Neuronal stem cell (in vitro differentiated cells): ENCODE data around the gene ETS1.

Source experiments
- DNase-seq: peaks from one replicate; pipeline ENCODE4 v3.0.0-alpha.2; 2013; ENCODE audit warnings: low spot score
- H2AFZ ChIP-seq: one replicate; pipeline ENCODE4 v1.6.1; 2013; ENCODE audit warnings: mild to moderate bottlenecking, low read length, inconsistent platforms
- H2AK5ac ChIP-seq: 2 replicates; pipeline ENCODE4 v1.6.1; 2013; ENCODE audit warnings: low read depth, mild to moderate bottlenecking, inconsistent platforms, low read length, moderate library complexity, mixed read lengths
- H2BK120ac ChIP-seq: 2 replicates; pipeline ENCODE4 v1.6.1; 2013; ENCODE audit warnings: low read depth, mild to moderate bottlenecking, inconsistent platforms, low read length, moderate library complexity, mixed read lengths
- H2BK12ac ChIP-seq: one replicate; pipeline ENCODE4 v1.6.1; 2013; ENCODE audit warnings: low read length, inconsistent platforms
- H2BK15ac ChIP-seq: 2 replicates; pipeline ENCODE4 v1.6.1; 2013; ENCODE audit warnings: mild to moderate bottlenecking, low read length, inconsistent platforms, mixed read lengths
- H2BK5ac ChIP-seq: one replicate; pipeline ENCODE4 v1.6.1; 2013; ENCODE audit warnings: inconsistent platforms, mild to moderate bottlenecking, low read length, moderate library complexity
- H3K14ac ChIP-seq: one replicate; pipeline ENCODE4 v1.6.1; 2013; ENCODE audit warnings: low read length, inconsistent platforms
- H3K18ac ChIP-seq: 2 replicates; pipeline ENCODE4 v1.6.1; 2013; ENCODE audit warnings: low read length, inconsistent platforms
- H3K23ac ChIP-seq: 2 replicates; pipeline ENCODE4 v1.6.1; 2013; ENCODE audit warnings: low read depth, mild to moderate bottlenecking, mixed read lengths, low read length, inconsistent platforms; ENCODE audit not compliant: poor library complexity
- H3K27ac ChIP-seq: replicated peaks from 3 replicates; pipeline ENCODE4 v1.5.1; 2013; ENCODE audit warnings: low read length, inconsistent platforms
- H3K27me3 ChIP-seq, 3 experiments: 2 replicates each; pipeline ENCODE4 v1.6.1; 2013; ENCODE audit warnings: low read length in 3 of 3, mild to moderate bottlenecking in 2 of 3, inconsistent platforms in 1 of 3, low read depth in 1 of 3, mixed read lengths in 1 of 3, moderate library complexity in 1 of 3; ENCODE audit not compliant: control insufficient read depth in 3 of 3, insufficient read depth in 3 of 3
- H3K36me3 ChIP-seq, 2 donors: replicated peaks in 1 of 2; 2 replicates each; pipeline ENCODE4 v1.6.1; 2013; ENCODE audit warnings: low read length in 2 of 2; ENCODE audit not compliant: control insufficient read depth in 2 of 2, insufficient read depth in 2 of 2
- H3K4ac ChIP-seq: 2 replicates; pipeline ENCODE4 v1.6.1; 2013; ENCODE audit warnings: inconsistent platforms, mild to moderate bottlenecking, low read length, moderate library complexity
- H3K4me1 ChIP-seq, 2 donors: 1 replicate in 1 of 2; 2 replicates in 1 of 2; pipeline ENCODE4 v1.6.1; 2013; ENCODE audit warnings: low read length in 2 of 2, low read depth in 1 of 2; ENCODE audit not compliant: control insufficient read depth in 2 of 2, insufficient read depth in 1 of 2
- H3K4me2 ChIP-seq: one replicate; pipeline ENCODE4 v1.6.1; 2013; ENCODE audit warnings: mild to moderate bottlenecking, low read length, inconsistent platforms; ENCODE audit not compliant: insufficient read depth, poor library complexity, severe bottlenecking
- H3K4me3 ChIP-seq, 2 donors: 2 replicates each; pipeline ENCODE4 v1.5.1; 2013; ENCODE audit warnings: low read length in 2 of 2, mild to moderate bottlenecking in 2 of 2, inconsistent platforms in 1 of 2, moderate library complexity in 1 of 2
- H3K79me1 ChIP-seq: one replicate; pipeline ENCODE4 v1.6.1; 2013; ENCODE audit warnings: low read depth, mild to moderate bottlenecking, inconsistent platforms, low read length, moderate library complexity
- H3K9ac ChIP-seq: one replicate; pipeline ENCODE4 v1.6.1; 2013; ENCODE audit warnings: mild to moderate bottlenecking, low read depth, low read length, inconsistent platforms; ENCODE audit not compliant: poor library complexity
- H3K9me3 ChIP-seq, 2 donors: replicated peaks in 1 of 2; 2 replicates each; pipeline versions ENCODE3 to v1.6.1; 2013; ENCODE audit warnings: low read length in 2 of 2, mild to moderate bottlenecking in 2 of 2, inconsistent platforms in 1 of 2, low read depth in 1 of 2, mixed read lengths in 1 of 2, moderate library complexity in 1 of 2; ENCODE audit not compliant: control insufficient read depth in 2 of 2, insufficient read depth in 1 of 2
- H4K8ac ChIP-seq: one replicate; pipeline ENCODE4 v1.6.1; 2013; ENCODE audit warnings: low read depth, mild to moderate bottlenecking, inconsistent platforms, low read length, moderate library complexity
- H4K91ac ChIP-seq: one replicate; pipeline ENCODE4 v1.6.1; 2013; ENCODE audit warnings: low read length, low read depth, mild to moderate bottlenecking, inconsistent platforms; ENCODE audit not compliant: poor library complexity
- WGBS, 2 donors: extraction: QIAGEN DNeasy Blood & Tissue Kit; methylation state at CpG; one replicate each; pipeline ENCODE4 v1.1.7; 2013; ENCODE audit warnings: missing lambda C conversion rate in 2 of 2, mixed read lengths in 1 of 2; ENCODE audit not compliant: insufficient read length in 2 of 2, insufficient replicate concordance in 1 of 2; ENCODE audit errors: extremely low coverage in 2 of 2; 5-methylcytosine and 5-hydroxymethylcytosine counted together

The ETS1 gene

GRCh38 chr11:128523641-128524040, 63.7 kb downstream of the ETS1 start:
- H3K14ac ChIP-seq = no peak overlapping the region
- DNase-seq = no peak
- no peaks in the 10 kb centered on the region for H3K36me3 ChIP-seq
- H3K23ac ChIP-seq = no peak overlapping the region
- H4K91ac ChIP-seq = no peak overlapping the region
- H2BK120ac ChIP-seq = no peak overlapping the region
- H3K4ac ChIP-seq = no peak overlapping the region
- no peak overlapping the region for H3K9ac ChIP-seq
- no peak overlapping the region for H3K27ac ChIP-seq
- no peaks in the 10 kb centered on the region for H3K9me3 ChIP-seq
- H4K8ac ChIP-seq = no peak overlapping the region
- H3K4me1 ChIP-seq = peaks cover 8 to 18% of the 10 kb centered on the region in 2 donors
- H3K4me2 ChIP-seq = no peak overlapping the region
- H3K79me1 ChIP-seq = no peaks in the 10 kb centered on the region
- no peak overlapping the region for H2AK5ac ChIP-seq
- H3K27me3 ChIP-seq = peaks cover 9 to 71% (median 18%) of the 10 kb centered on the region in 3 experiments
- no peak overlapping the region for H2BK12ac ChIP-seq
- no peak overlapping the region for H3K4me3 ChIP-seq
- H3K18ac ChIP-seq = no peak overlapping the region
- H2BK5ac ChIP-seq = no peak overlapping the region
- H2BK15ac ChIP-seq = no peak overlapping the region
- no peak overlapping the region for H2AFZ ChIP-seq
- WGBS, 2 donors = no CpG with 5 or more reads among the region's 2 CpGs

DNA sequence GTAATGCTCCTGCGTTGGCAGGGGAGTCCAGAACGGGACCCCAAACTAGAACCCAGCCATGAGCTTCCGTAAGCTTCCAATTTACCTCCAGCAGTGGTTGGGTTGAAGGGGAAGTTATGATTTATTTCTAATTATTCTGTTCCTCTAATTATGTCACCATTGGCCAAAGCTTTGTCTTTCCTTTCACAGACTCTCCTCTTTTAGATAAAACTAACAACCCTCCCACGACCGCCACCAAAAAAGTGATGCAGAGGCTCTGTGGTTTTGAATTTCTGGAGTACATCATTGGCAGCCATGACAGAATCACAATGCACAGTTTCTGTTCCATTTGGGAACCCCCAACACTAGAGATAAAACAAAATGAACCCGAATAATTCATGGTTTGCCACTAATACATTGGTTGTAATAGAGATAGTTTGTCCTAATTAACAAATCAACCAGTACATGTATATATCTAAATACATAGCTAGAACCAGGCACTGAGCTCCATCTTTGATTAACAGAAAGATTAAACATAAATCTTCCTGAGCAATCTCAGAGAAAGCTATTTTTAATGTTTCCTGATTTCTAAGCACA, 64.3 kb downstream of the ETS1 start:
- peak overlapping the region in 1 of 2 donors; percentile 64 for H3K4me3 ChIP-seq
- peak overlapping the region; percentile 74 for H3K4me2 ChIP-seq
- no peak overlapping the region for H2BK5ac ChIP-seq
- no peak overlapping the region for H3K14ac ChIP-seq
- H3K36me3 ChIP-seq = no peaks in the 10 kb centered on the region
- H2BK120ac ChIP-seq = no peak overlapping the region
- no peak overlapping the region for H4K91ac ChIP-seq
- H3K9ac ChIP-seq = no peak overlapping the region
- H3K27ac ChIP-seq = no peak overlapping the region
- peaks cover 7 to 15% of the 10 kb centered on the region in 2 donors for H3K4me1 ChIP-seq
- H4K8ac ChIP-seq = no peak overlapping the region
- peak overlapping the region; percentile 96 for H2AFZ ChIP-seq
- H3K79me1 ChIP-seq = no peaks in the 10 kb centered on the region
- H2BK15ac ChIP-seq = no peak overlapping the region
- no peak overlapping the region for H2BK12ac ChIP-seq
- no CpG with 5 or more reads among the region's 6 CpGs for WGBS, 2 donors
- no peak overlapping the region for H3K23ac ChIP-seq
- H3K27me3 ChIP-seq = peaks cover 9 to 68% (median 15%) of the 10 kb centered on the region in 3 experiments
- no peaks in the 10 kb centered on the region for H3K9me3 ChIP-seq
- H3K4ac ChIP-seq = no peak overlapping the region
- no peak overlapping the region for H2AK5ac ChIP-seq
- no peak overlapping the region for H3K18ac ChIP-seq
- no peak for DNase-seq

- no peak overlapping the region for H3K14ac ChIP-seq
- H2BK12ac ChIP-seq = no peak overlapping the region
- H2AK5ac ChIP-seq = no peak overlapping the region
- H3K18ac ChIP-seq = peak overlapping the region; percentile 72
- no peak overlapping the region for H2BK120ac ChIP-seq
- no peaks in the 10 kb centered on the region for H3K9me3 ChIP-seq
- H3K4ac ChIP-seq = no peak overlapping the region
- WGBS, 2 donors = no CpG with 5 or more reads among the region's 93 CpGs
- peak overlapping the region; percentile 96 for H2AFZ ChIP-seq
- peak overlapping the region; percentile 74 for H3K4me2 ChIP-seq
- H3K27ac ChIP-seq = no peak overlapping the region
- no peak overlapping the region for H4K91ac ChIP-seq
- H3K36me3 ChIP-seq = no peaks in the 10 kb centered on the region
- H4K8ac ChIP-seq = no peak overlapping the region
- peaks cover 7 to 17% of the 10 kb centered on the region in 2 donors for H3K4me1 ChIP-seq
- peak overlapping the region; percentile 71 for H3K9ac ChIP-seq
- no peaks in the 10 kb centered on the region for H3K79me1 ChIP-seq
- no peak overlapping the region for H2BK15ac ChIP-seq
- peak overlapping the region; percentile 94 for H3K23ac ChIP-seq
- peaks cover 7 to 64% (median 12%) of the 10 kb centered on the region in 3 experiments for H3K27me3 ChIP-seq
- DNase-seq = peak; percentile 89
- H3K4me3 ChIP-seq = peak overlapping the region; percentile 71 to 72
- H2BK5ac ChIP-seq = no peak overlapping the region
Observed at GRCh38 chr11:128522055-128522942, 65.1 kb downstream of the ETS1 start.

DNA sequence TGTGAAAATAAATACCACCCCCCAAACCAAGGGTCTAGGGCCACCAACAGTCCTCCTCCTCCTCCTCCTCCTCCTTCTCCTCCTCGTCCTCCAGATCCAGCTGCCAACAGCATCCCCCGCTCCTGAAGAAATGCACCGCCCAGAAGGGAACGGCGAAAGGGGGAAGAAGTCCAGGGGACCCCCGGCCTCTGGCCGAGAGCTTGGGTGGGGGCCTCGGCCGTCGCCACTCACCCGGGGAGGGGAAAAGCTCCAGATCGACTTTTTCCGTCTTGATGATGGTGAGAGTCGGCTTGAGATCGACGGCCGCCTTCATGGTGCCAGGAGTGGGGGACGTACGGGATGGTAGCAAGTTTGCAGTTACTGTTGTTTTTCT, 65.7 kb downstream of the ETS1 start:
- no peak overlapping the region for H3K27ac ChIP-seq
- no peak for DNase-seq
- no peak overlapping the region for H2AK5ac ChIP-seq
- no peak overlapping the region for H2BK15ac ChIP-seq
- peak overlapping the region; percentile 70 to 71 for H3K4me3 ChIP-seq
- peak overlapping the region; percentile 96 for H2AFZ ChIP-seq
- H2BK5ac ChIP-seq = peak overlapping the region; percentile 40
- no peaks in the 10 kb centered on the region for H3K9me3 ChIP-seq
- no peak overlapping the region for H4K91ac ChIP-seq
- no peak overlapping the region for H4K8ac ChIP-seq
- H3K9ac ChIP-seq = no peak overlapping the region
- no peaks in the 10 kb centered on the region for H3K79me1 ChIP-seq
- H3K18ac ChIP-seq = peak overlapping the region; percentile 71
- H3K36me3 ChIP-seq = no peaks in the 10 kb centered on the region
- H3K23ac ChIP-seq = peak overlapping the region; percentile 58
- no peak overlapping the region for H3K4ac ChIP-seq
- H3K27me3 ChIP-seq = peaks cover 1 to 62% (median 8%) of the 10 kb centered on the region in 3 experiments
- H3K14ac ChIP-seq = no peak overlapping the region
- H2BK120ac ChIP-seq = no peak overlapping the region
- peaks cover 7 to 17% of the 10 kb centered on the region in 2 donors for H3K4me1 ChIP-seq
- no peak overlapping the region for H2BK12ac ChIP-seq
- peak overlapping the region; percentile 74 for H3K4me2 ChIP-seq
- no CpG with 5 or more reads among the region's 19 CpGs for WGBS, 2 donors
